ENCODE data around the gene MSX1.
"Not testable (repeated sequence)": the region's sequence is repeated elsewhere in the genome, so short reads cannot be mapped to it uniquely, and the experiment has no call there.

Gene MSX1

DNA sequence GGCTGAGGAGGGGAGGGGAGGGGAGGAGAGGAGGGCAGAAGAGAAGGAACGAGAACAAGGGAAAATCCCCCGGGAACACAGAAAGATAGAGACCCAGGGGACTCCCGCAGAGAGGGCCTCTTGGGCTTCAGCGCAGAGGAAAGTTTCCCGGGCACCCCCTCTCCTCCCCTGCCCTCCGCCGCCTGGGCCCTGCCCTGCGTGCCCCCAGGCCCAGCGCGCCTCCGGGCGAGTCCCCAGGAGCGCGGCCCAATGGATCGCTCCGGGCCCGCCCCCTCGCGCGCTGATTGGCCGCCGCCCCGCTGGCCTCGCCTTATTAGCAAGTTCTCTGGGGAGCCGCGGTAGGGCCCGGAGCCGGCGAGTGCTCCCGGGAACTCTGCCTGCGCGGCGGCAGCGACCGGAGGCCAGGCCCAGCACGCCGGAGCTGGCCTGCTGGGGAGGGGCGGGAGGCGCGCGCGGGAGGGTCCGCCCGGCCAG, at the start of gene MSX1:
Gene MSX1 (plus strand): TSS at position 341 of the 474 bp plus-strand sequence. CDS start 235 bp downstream, outside the sequence.
- DNase-seq, result peak; percentile 39

DNA sequence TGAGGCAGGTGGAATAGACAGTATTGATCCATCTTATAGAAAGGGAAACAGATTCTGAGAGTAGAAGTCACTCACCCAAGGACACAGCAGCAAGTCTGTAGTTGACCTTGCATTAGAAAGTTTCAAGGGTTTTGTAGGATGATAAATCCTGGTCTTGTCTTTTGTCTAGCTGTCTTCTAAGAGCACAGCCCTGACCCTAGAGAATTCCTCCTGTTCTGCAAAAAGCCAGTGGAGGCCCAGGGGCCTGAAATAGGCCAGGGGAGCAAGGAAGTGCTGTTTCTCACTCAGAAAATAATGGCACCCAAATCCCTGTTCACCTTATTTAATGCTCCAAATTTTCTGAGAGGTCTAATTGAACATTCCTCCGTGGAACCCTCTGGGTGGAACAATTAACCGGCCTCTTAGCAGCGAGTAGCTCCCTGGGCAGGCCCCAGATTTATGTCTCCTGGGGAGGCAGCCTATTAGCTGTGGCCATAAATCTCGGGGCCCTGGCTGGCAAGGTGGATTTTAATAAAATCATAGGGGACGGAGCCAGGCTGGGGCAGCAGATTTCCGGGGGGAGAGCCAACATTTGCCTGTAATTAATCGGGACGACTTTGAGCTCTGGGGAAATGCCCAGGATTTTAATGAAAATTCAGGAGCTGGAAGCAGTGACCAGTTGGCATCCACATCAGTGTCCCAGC, 49.2 kb upstream of the MSX1 start:
- DNase-seq, result no peak

GRCh38 chr4:4810778-4811177, 48.7 kb upstream of the MSX1 start:
- no peak for DNase-seq

DNA sequence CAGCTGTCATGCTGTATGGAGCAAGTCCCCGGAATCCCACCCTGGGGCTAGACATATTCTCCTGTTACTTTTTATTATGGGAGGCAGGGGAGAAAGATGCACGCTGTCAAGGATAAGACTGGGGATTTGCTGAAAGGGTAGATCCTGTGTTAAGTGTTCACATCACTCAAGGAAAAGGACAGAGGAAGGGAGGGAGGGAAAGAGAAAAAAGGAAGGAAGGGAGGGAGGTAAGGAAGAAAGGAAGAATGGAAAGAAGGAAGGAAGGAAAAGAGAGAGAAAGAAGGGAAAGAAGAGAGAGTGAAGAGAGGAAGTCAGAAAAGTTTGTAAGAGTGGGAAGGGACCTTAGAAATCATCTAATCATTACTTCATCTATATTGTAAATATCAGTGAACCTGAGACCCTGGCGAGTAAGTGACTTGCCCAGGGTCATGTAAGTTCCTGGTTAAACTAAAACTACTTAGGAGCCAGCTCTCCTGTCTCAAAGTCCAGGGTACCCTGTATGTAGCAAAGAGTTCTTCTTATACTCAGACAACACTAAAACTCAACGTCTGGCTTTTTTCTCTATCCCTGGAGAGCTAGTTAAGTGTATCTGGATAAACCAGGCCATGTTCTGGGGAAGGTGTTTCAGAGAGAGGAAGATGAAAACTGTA, 47.2 kb upstream of the MSX1 start:
- no peak for DNase-seq

DNA sequence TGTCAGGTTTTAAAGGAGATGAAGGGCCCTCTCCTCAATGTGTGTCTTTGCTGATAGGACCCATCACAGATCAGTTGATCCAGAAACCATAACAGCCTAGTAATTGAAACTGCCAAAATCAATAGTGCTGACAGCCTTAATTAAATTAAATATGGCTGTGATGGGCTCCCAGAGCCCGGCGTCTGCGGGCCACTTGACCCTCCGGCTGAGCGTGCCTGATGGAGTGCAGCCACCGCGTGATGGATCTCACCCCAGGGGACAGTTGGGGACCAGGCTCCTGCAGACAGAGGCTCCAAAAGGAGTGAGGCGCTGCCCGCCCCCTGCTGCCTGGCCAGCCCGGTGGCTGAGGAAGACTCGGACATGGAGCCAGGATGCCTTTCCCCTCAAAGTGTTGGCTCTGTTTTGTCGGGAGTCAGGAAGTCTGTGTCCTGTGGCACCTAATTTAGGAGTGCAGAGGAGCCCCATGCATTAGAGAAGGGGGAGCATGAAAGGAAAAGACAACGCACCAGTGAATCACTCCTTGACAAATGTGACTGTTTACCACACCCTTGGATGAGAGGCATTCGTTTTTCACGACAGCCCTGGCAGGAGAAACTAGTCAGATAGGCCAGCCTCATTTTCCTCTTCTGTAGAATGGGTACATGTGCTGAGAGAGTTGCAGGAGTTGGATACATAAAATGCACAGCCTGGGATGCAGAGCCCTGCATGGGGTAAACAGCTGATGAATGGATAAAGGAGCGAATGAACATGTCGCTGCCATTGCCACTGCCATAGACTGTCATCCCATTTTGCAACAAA, 40.9 kb upstream of the MSX1 start:
- no peak for DNase-seq

DNA sequence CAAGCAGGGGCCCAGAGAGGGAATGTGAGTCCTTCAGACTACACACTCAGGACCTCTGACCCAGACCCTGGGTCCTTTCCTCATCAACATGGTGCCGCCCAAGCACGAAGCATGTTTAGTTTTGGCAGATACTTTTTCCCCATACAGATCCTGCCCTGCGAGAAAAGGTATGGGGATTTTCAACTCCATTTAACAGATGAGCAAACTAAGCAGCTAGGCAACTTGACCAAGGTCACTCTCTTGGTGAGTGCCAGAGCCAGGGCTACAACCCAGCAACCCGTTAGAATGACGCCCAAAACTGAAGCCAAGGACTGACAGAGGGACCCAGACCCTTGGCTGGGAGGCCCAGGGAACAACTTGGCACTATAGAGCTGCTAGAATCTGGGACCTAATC, 40.3 kb upstream of the MSX1 start:
- DNase-seq, result no peak

DNA sequence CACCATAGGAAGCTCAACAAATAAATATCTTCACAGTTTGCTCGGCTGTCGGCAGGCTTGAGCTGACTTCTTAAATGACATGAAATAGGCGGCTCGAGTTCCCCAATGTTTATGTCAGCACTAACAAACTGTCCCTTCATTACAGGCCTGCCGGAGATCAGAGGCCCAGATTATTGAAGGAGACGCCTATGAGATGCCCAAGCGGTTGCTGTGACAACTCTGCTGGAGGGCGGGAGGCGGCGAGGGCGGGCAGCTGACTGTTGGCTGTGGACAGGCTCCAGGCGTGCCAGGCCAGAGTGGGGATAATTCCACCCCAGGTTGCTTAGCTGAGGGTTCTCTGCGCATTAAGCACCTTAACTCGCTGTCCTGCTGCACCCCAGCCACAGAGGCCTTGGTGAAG, 39.2 kb upstream of the MSX1 start:
- no peak for DNase-seq

- DNase-seq, result no peak
These were observed 38.7 kb upstream of the MSX1 start for GRCh38 chr4:4820739-4821138.

- no peak for DNase-seq
These were observed 37.9 kb upstream of the MSX1 start for GRCh38 chr4:4821577-4821976.

DNA sequence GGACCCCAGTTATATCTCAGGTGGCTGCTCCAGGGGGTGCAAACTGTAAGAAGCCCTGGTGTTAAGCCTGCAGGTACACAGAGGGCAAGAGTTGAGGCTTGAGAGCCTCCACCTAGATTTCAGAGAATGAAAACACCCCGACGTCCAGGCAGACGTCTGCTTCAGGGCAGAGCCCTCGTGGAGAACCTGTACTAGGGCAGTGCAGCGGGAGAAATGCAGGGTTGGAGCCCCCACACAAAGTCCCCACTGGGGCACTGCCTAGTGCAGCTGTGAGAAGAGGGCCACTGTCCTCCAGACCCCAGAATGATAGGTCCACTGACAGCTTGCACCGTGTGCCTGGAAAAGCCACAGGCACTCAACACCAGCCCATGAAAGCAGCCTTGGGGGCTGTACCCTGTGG, 37.2 kb upstream of the MSX1 start:
- not testable (repeated sequence) for DNase-seq

DNA sequence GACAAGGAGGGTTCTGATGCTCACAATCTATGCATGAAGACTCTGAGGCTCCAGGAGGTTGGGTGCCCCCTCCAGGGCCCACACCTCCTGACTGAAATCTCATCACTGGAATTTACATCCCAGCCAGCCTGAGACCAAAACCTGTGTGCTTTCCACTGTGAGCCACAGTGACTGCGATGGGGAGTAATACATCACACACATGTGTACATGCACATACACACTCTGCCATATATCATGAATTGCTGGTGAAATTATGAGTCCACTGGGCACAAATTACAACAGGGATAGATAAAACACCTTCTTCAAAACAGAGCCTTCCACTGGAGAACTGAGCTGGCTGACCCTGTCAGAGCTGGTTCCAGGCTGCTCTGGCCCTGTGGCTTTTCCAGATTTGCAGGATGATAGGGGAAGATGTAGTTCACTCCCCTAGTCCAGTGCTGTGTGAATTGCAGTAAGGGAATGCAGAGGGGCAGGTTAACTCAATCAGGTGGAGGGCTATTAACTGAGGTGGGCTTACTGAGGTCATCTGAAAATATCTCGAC, 35.8 kb upstream of the MSX1 start:
- DNase-seq, result no peak

- DNase-seq, result no peak
These were observed 35.2 kb upstream of the MSX1 start for GRCh38 chr4:4824232-4824631.

DNA sequence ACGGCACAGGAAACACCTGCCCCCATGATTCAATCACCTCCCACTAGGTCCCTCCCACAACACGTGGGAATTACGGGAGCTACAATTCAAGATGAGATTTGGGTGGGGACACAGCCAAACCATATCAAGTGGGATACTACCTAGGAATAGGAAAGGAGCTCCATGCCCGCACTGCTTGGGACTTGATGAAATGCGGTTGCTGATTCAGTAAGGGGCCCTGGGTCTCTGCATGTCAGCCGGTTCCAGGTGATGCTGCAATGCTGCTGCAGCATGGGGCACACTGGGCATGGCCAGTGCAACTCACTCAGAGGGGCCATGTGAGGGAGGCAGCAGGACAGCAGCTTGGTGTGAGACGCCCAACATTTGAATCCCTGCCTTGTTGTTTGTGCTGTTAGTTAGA, 34.0 kb upstream of the MSX1 start:
- no peak for DNase-seq

DNA sequence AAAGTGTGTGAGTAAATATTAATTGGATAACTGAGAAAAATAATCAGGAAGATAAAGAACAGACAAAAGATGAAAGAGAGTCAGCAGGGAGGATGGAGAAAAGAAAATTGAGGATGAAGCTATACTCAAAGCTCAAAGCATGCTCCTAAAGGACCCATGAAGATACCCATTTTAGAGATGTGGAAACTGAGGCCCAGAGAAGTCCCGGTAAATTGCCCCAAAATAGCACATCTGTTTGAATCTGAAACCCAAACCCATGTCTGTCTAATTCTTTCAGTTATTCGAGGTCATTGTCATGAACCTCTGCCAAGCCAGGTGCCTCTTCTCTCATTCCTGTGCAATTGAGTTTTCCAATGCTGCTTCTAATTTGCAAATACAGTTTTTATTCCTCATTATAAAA, 29.6 kb upstream of the MSX1 start:
- DNase-seq, result no peak

DNA sequence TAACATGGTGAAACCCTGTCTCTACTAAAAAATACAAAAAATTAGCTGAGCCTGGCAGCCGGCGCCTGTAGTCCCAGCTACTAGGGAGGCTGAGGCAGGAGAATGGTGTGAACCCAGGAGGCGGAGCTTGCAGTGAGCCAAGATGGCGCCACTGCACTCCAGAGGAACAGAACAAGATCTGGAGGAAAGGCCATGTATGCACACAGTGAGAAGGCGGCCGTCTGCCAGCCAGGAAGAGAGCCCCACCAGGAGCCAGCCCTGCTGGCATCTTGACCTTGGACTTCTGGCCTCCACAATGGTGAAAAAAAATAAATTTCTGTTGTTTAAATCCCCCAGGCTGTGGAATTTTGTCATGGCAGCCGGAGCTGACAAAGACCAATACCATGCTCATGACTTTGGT, 28.2 kb upstream of the MSX1 start:
- no peak for DNase-seq

- no peak for DNase-seq
These were observed 27.6 kb upstream of the MSX1 start for GRCh38 chr4:4831825-4832224.

GRCh38 chr4:4836044-4836443, 23.4 kb upstream of the MSX1 start:
- no peak for DNase-seq

DNA sequence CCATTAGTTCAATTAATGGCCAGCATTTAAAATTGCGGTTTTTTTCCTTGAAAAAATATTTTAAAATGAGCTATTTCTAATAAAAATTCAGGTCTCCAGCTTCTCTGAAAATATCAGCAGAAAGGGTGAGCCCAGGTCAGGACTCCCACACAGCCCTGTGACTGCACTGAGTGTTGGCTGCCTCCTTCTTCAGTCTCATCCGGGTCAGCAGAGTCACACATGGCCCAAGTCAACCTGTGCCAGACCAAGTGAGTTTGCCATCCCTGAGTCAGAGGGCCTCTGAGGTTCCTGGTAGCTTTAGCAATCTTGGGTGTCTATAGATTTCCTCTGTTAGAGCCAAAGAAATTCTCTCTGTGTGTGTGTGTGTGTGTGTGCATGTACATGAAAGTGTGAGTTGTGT, 22.1 kb upstream of the MSX1 start:
- DNase-seq, result no peak

DNA sequence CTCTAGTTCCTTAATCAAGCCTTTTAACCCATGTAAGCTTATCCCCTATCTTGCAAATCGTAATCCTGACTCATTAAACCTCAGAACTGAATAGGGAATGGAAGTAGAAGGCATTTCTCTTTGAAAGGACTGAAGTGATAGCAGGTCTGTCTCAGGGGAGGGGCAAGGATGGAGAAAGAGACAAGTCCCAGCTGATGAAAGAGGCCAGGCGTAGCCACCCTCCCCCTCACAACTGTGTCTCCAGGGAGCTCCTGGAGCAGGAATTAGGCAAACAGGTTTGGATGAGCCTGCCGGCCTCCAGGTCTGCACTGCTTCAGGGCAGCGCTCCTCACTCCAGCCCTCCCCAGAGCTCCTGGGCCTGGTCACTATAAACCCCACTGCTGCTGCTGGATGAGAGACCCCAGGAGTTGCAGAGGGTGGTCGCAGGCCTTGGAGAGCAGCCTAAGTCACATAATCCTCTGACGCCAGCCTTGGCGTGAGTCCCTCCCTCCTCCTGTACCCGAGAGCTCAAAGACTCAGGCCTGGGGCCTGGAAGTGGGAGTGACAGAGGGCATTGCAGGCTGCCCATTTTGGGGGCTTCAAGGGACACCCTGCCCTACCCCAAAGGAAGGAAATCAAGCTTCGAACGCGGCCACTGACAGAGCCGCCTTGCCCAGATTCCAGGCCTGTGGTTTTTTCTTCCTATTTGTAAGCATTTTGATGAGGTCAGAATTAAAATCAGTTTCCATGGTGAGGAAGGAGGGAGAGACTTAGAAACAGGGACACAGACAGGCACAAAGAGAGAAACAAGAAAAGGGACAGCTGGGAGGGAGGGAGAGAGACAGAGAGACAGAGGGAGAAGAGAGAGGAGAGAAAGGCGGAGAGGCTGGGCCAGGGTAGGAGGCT, 21.2 kb upstream of the MSX1 start:
- DNase-seq, result no peak

GRCh38 chr4:4838936-4839810, 20.3 kb upstream of the MSX1 start:
- no peak for DNase-seq

GRCh38 chr4:4840351-4840750, 19.1 kb upstream of the MSX1 start:
- no peak for DNase-seq

DNA sequence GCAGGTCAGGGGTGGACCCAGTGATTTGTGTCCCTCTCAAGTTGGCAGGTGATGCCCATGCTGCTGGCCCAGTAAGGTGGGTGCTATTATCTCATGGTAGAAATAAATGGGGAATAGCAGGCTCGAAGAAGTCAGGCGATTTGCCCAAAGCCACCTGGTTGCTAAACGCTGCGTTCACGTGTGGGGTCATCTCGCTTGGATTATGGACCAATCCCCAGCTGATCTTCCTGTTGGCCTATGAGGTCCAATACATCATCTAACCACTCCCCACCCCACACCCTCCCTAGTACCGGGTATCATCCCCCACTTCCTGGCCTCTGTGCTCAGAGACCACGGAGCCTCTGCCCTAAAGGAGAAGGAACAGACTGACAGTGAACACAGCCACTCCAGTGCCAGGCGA, 18.3 kb upstream of the MSX1 start:
- DNase-seq, result no peak

All from NCI-H1694 treated with DMSO at 0.1 percent for 48 hours (cell line).